ENCODE results near the gene MTMR3.

MTMR3 gene

GRCh38 chr22:29883045-29883774 lies at the start of gene MTMR3:
TSS of gene MTMR3 (plus strand) at chr22:29883174. CDS start at chr22:29971060, 87,886 bp downstream.
- H3K27ac ChIP-seq, result peak within 1 kb of the TSS; percentile 94
- TF ChIP-seq CTCF (conservative IDR thresholded peaks at IDR 0.05), result peak; percentile 65

- no peak overlapping the region for H3K27ac ChIP-seq
- no peak for TF ChIP-seq CTCF (conservative IDR thresholded peaks at IDR 0.05)
Observed at GRCh38 chr22:29833392-29833965, 49.5 kb upstream of the MTMR3 start.

DNA sequence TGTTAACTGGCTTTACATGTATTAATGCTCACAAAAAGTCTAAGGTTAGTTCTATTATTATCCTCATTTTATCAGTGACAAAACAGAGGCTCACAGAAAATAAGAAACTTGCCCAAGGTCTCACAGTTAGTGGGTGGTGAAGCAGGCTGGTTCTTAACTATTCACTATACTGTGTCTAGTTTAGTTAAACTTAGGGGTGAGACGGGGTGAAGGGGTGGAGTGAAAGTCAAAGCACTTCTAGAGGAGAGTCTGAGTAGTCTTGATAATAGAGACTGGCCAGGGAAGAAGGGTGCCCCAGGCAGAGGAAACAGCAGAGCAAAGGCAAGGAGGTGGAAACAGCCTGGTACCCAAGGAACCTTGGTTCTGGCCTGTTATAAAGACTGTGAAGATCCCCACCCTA lies 48.9 kb upstream of the MTMR3 start:
- no peak for TF ChIP-seq CTCF (conservative IDR thresholded peaks at IDR 0.05)
- no peak overlapping the region for H3K27ac ChIP-seq

DNA sequence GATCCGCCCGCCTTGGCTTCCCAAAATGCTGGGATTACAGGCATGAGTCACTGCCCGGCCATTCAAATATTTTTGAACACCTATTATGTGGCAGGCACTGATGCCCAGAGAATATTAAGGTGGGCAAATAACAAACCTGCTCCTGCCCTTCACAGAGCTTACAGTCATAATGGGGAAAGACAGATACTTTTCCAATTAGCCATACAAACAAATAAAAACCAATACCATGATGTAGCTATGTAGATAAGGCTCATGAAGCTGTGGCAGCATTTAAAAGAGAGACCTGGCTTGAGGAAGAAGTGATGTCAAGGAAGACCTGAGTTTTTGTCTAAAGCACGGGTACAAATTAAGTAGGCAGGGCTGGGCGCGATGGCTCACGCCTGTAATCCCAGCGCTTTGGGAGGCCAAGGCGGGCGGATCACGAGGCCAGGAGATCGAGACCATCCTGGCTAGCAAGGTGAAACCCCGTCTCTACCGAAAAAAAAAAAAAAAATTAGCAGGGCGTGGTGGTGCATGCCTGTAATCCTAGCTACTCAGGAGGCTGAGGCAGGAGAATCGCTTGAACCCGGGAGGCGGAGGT lies 46.1 kb upstream of the MTMR3 start:
- peak overlapping the region; percentile 84; the same call in 1 of the 2 replicates for H3K27ac ChIP-seq

DNA sequence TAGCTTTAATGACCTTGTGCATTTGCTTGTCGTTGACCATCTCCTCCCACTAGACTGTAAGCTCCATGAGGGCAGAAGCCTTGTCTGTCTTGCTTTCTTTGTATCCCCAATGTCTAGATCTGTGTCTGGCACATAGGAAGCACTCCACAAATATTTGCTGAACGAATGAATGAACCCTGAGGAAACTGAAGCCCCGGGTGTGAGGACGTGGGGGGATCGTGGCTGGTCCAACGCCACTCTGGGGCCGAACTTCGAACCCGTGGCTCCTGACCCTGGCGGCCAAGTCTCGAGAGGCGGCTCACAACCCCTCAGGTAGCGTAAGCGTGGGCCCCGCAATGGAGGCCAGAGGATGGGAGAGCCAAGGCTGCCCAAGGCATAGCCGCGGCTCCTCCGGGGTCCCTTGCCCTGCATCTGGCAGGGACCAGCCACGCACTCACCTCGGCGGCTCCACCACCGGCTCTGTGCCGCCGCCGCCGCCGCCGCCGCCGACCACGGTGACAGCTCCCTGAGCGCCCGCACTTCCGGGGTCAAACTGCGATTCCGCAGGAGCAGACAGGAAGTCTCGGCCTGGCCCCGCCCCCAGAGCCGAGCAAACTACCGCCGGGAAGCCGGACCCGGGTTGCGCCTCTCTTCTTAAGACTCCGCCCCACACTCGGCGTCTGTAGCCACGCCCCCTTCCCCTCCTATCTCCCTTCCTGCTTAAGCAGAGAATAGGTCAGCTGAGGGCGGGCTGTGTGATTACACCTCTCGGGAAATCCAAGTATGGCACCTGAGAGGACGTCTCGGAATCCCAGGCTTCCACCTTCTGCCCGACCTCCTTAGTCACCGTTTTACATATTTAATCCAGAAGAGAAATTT lies 45.0 kb upstream of the MTMR3 start, which contains the start of gene ASCC2:
TSS of gene ASCC2 (minus strand) at position 534 of the 858 bp plus-strand sequence. CDS start 5,949 bp downstream, outside the sequence.
- no peak for TF ChIP-seq CTCF (conservative IDR thresholded peaks at IDR 0.05)

DNA sequence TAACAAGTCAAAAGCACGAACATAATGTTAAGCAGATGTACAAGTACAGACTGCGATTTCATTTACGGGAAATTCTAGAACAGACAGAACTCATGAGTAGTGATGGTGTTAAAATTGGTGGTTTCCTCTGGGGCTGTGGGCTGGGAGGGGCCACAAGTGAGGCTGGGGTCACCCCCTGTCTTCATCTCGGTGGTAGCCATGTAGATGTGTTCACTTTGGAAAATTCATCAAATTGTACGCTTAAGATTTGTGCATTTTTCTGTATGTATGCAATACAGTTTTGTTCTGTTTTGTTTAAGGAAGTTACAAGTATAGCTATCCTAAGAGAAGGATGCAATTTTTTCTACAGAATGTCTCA lies 44.4 kb upstream of the MTMR3 start:
- TF ChIP-seq CTCF (conservative IDR thresholded peaks at IDR 0.05), result no peak
- H3K27ac ChIP-seq, result peak overlapping the region; percentile 84

More for the DNA sequence above, 45.0 kb upstream of the MTMR3 start, which contains the start of gene ASCC2:
- peak within 1 kb of the TSS; percentile 84 for H3K27ac ChIP-seq

GRCh38 chr22:29839039-29839438 lies 43.9 kb upstream of the MTMR3 start:
- H3K27ac ChIP-seq, result peak overlapping the region; percentile 84
- no peak for TF ChIP-seq CTCF (conservative IDR thresholded peaks at IDR 0.05)
